ENCODE results near the gene FERMT2.

DNA sequence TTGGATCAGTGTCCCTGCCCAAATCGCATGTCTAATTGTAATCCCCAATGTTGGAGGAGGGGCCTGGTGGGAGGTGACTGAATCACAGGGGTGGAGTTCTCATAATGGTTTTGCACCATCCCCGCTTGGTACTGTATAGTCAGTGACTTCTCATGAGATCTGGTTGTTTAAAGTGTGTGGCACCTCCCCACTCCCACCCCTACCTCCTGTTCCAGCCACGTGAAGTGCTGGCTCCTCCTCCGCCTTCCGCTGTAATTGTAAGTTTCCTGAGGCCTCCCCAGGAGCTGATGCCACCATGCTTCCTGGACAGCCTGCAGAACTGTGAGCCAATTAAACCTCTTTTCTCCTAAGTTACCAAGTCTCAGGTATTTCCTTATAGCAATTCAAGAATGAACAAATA, 67.2 kb downstream of the FERMT2 start:
- TF ChIP-seq, protein P1, sequence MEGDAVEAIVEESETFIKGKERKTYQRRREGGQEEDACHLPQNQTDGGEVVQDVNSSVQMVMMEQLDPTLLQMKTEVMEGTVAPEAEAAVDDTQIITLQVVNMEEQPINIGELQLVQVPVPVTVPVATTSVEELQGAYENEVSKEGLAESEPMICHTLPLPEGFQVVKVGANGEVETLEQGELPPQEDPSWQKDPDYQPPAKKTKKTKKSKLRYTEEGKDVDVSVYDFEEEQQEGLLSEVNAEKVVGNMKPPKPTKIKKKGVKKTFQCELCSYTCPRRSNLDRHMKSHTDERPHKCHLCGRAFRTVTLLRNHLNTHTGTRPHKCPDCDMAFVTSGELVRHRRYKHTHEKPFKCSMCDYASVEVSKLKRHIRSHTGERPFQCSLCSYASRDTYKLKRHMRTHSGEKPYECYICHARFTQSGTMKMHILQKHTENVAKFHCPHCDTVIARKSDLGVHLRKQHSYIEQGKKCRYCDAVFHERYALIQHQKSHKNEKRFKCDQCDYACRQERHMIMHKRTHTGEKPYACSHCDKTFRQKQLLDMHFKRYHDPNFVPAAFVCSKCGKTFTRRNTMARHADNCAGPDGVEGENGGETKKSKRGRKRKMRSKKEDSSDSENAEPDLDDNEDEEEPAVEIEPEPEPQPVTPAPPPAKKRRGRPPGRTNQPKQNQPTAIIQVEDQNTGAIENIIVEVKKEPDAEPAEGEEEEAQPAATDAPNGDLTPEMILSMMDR (IDR thresholded peaks at IDR 0.05; ENCODE audit: low read depth, low read length, poor library complexity, severe bottlenecking): no peak
- no peak for TF ChIP-seq EZH2phosphoT487 (IDR thresholded peaks at IDR 0.05; ENCODE audit: borderline replicate concordance, low read length)
